DOHH2 (cell line): Measurements from ENCODE around the gene CLEC17A.

Experiments used
- EZH2phosphoT487 ChIP-seq: fragments of 200-600 bp; sonication (generic); IDR thresholded peaks from 2 replicates; pipeline ENCODE4 v1.6.1; 2017; ENCODE audit warnings: borderline replicate concordance, mild to moderate bottlenecking, antibody characterized with exemption, low read length, moderate library complexity, mixed read lengths
- TF ChIP-seq, protein P1 (sequence below): fragments of 200-600 bp; sonication (generic); IDR thresholded peaks from one replicate; pipeline ENCODE4 v1.5.1; 2014; ENCODE audit warnings: antibody characterized with exemption, mild to moderate bottlenecking, low read depth, low read length; ENCODE audit not compliant: poor library complexity, severe bottlenecking

DNA sequence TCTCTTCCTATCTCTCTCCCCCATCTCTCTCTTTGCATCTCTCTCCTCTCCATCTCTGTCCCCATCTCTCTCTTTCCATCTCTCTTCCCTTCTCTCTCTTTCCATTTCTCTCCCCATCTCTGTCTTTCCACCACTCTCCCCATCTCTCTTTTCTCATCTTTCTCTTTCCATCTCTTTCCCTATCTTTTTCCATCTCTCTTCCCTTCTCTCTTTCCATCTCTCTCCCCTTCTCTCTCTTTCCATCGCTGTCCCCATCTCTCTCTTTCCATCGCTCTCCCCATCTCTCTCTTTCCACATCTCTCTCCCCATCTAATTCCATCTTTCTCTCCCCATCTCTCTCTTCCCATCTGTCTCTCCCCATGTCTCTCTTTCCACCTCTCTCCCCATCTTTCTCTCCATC is 67.3 kb downstream of the CLEC17A start:
- no peak for TF ChIP-seq EZH2phosphoT487
- TF ChIP-seq, protein P1, sequence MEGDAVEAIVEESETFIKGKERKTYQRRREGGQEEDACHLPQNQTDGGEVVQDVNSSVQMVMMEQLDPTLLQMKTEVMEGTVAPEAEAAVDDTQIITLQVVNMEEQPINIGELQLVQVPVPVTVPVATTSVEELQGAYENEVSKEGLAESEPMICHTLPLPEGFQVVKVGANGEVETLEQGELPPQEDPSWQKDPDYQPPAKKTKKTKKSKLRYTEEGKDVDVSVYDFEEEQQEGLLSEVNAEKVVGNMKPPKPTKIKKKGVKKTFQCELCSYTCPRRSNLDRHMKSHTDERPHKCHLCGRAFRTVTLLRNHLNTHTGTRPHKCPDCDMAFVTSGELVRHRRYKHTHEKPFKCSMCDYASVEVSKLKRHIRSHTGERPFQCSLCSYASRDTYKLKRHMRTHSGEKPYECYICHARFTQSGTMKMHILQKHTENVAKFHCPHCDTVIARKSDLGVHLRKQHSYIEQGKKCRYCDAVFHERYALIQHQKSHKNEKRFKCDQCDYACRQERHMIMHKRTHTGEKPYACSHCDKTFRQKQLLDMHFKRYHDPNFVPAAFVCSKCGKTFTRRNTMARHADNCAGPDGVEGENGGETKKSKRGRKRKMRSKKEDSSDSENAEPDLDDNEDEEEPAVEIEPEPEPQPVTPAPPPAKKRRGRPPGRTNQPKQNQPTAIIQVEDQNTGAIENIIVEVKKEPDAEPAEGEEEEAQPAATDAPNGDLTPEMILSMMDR: no peak
